CD4-positive, alpha-beta T cell treated with Interleukin-6 for 4 hours (primary cell): ENCODE results near the gene GBP4.
"Not testable (repeated sequence)": the region's sequence is repeated elsewhere in the genome, so short reads cannot be mapped to it uniquely, and the experiment has no call there.

Source experiments
- DNase-seq: peaks from one replicate; pipeline ENCODE4 v3.0.0-alpha.2; 2020; ENCODE audit warnings: mixed read lengths

The GBP4 gene

GRCh38 chr1:89198491-89199072, at the start of gene GBP4:
Gene GBP4, minus strand, starts transcription at chr1:89198942. Its CDS starts 108 bp downstream, at chr1:89198834.
- peak; percentile 69 for DNase-seq

GRCh38 chr1:89243046-89243445, 44.3 kb upstream of the GBP4 start:
- DNase-seq = no peak

GRCh38 chr1:89221341-89221740, 22.6 kb upstream of the GBP4 start:
- no peak for DNase-seq

GRCh38 chr1:89219851-89220250, 21.1 kb upstream of the GBP4 start:
- DNase-seq = not testable (repeated sequence)

- DNase-seq = not testable (repeated sequence)
Observed at GRCh38 chr1:89218941-89219340, 20.2 kb upstream of the GBP4 start.

- DNase-seq = no peak
Observed at GRCh38 chr1:89213347-89213746, 14.6 kb upstream of the GBP4 start.

- DNase-seq = no peak
Observed at GRCh38 chr1:89211035-89211634, 12.4 kb upstream of the GBP4 start.

GRCh38 chr1:89206373-89206772, 7.6 kb upstream of the GBP4 start:
- no peak for DNase-seq

GRCh38 chr1:89203166-89203565, 4.4 kb upstream of the GBP4 start:
- DNase-seq = no peak

GRCh38 chr1:89201106-89201794, 2.5 kb upstream of the GBP4 start:
- no peak for DNase-seq

GRCh38 chr1:89200663-89201062, 1.9 kb upstream of the GBP4 start:
- no peak for DNase-seq

- DNase-seq = no peak
Observed at GRCh38 chr1:89199525-89200031, 836 bp upstream of the GBP4 start.

GRCh38 chr1:89198081-89198480, 661 bp downstream of the GBP4 start:
- no peak for DNase-seq

GRCh38 chr1:89195476-89195875, 3.3 kb downstream of the GBP4 start:
- no peak for DNase-seq

- DNase-seq = no peak
Observed at GRCh38 chr1:89191314-89191713, 7.4 kb downstream of the GBP4 start.

GRCh38 chr1:89190017-89190416, 8.7 kb downstream of the GBP4 start:
- no peak for DNase-seq

GRCh38 chr1:89179343-89179742, 19.4 kb downstream of the GBP4 start:
- DNase-seq = no peak

- no peak for DNase-seq
Observed at GRCh38 chr1:89176971-89177370, 21.8 kb downstream of the GBP4 start.

- no peak for DNase-seq
Observed at GRCh38 chr1:89175601-89176256, 23.0 kb downstream of the GBP4 start, which contains the start of gene GBP7. Gene GBP7, minus strand, starts transcription at chr1:89176003. Its CDS starts 4,068 bp downstream, at chr1:89171935.

GRCh38 chr1:89174491-89174890, 24.3 kb downstream of the GBP4 start:
- no peak for DNase-seq

GRCh38 chr1:89172468-89173143, 26.1 kb downstream of the GBP4 start:
- DNase-seq = no peak

GRCh38 chr1:89171067-89171438, 27.7 kb downstream of the GBP4 start:
- no peak for DNase-seq
